ENCODE data around the gene ZNF554. TPM values are rescaled to one million over a fixed set of nuclear protein-coding genes. Genes with fewer than 3 reads are reported as not detected.

The ZNF554 gene
- total and polyA plus RNA-seq, 2 experiments from 2014 or later, result 2.0 to 7.5 TPM

DNA sequence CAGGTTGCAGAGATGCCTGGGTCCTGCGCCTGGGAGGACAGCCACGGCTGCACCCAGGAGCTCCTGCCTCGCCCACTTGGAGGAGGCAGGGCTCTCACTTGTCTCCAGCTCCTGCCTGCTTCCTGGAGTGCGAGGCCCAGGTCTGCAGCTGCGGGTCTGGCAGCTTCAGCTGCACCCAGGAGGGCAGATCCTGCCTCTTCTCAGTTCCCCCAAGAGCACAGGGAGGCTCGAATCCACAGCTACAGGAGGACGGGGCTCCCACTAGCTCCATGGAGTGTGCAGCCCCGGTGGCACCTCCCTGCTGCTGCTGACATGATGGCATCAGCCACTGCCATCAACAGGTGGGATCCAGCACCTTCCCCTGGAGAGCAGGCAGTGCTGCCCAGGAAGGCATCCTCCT lies 4.5 kb downstream of the ZNF554 start:
- Histone ChIP-seq H3K4me1 (ENCODE audit: insufficient read depth) (no peaks in the 10 kb centered on the region), H3K36me3 (ENCODE audit: insufficient read depth) (no peaks in the 10 kb centered on the region), H3F3A (replicated peaks; ENCODE audit: low read depth) (no peaks in the 10 kb centered on the region), H3K4me3 (no peak overlapping the region), H3K9me2 (ENCODE audit: insufficient read depth) (no peaks in the 10 kb centered on the region), H3K79me2 (replicated peaks; ENCODE audit: insufficient read depth) (no peaks in the 10 kb centered on the region), H2AFZ (no peak overlapping the region), H4K20me1 (replicated peaks; ENCODE audit: insufficient read depth) (no peaks in the 10 kb centered on the region), H3K4me2 (no peak overlapping the region), H3K27me3 (ENCODE audit: insufficient read depth) (no peaks in the 10 kb centered on the region), H3K27ac (ENCODE audit: low read depth) (no peak overlapping the region)
- H3K27me3 Mint-ChIP-seq (ENCODE audit: insufficient read depth, low read depth, poor library complexity), result peaks cover 5% of the 10 kb centered on the region
- TF ChIP-seq ZNF331 (CRISPR knock-in tag; IDR thresholded peaks at IDR 0.05; ENCODE audit: low read depth), result no peak
- no peak for TF ChIP-seq EZH2 (IDR thresholded peaks at IDR 0.05; ENCODE audit: low read depth, unreplicated experiment)
- TF ChIP-seq, protein P1, sequence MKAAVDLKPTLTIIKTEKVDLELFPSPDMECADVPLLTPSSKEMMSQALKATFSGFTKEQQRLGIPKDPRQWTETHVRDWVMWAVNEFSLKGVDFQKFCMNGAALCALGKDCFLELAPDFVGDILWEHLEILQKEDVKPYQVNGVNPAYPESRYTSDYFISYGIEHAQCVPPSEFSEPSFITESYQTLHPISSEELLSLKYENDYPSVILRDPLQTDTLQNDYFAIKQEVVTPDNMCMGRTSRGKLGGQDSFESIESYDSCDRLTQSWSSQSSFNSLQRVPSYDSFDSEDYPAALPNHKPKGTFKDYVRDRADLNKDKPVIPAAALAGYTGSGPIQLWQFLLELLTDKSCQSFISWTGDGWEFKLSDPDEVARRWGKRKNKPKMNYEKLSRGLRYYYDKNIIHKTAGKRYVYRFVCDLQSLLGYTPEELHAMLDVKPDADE (IDR thresholded peaks at IDR 0.05), result no peak
- TF ChIP-seq STAT1 (IDR thresholded peaks at IDR 0.05; ENCODE audit: unreplicated experiment), result no peak
- TF ChIP-seq, protein P2, sequence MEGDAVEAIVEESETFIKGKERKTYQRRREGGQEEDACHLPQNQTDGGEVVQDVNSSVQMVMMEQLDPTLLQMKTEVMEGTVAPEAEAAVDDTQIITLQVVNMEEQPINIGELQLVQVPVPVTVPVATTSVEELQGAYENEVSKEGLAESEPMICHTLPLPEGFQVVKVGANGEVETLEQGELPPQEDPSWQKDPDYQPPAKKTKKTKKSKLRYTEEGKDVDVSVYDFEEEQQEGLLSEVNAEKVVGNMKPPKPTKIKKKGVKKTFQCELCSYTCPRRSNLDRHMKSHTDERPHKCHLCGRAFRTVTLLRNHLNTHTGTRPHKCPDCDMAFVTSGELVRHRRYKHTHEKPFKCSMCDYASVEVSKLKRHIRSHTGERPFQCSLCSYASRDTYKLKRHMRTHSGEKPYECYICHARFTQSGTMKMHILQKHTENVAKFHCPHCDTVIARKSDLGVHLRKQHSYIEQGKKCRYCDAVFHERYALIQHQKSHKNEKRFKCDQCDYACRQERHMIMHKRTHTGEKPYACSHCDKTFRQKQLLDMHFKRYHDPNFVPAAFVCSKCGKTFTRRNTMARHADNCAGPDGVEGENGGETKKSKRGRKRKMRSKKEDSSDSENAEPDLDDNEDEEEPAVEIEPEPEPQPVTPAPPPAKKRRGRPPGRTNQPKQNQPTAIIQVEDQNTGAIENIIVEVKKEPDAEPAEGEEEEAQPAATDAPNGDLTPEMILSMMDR (conservative IDR thresholded peaks at IDR 0.05; ENCODE audit: low read depth in 2 of 2), result no peak
- TF ChIP-seq, protein P3, sequence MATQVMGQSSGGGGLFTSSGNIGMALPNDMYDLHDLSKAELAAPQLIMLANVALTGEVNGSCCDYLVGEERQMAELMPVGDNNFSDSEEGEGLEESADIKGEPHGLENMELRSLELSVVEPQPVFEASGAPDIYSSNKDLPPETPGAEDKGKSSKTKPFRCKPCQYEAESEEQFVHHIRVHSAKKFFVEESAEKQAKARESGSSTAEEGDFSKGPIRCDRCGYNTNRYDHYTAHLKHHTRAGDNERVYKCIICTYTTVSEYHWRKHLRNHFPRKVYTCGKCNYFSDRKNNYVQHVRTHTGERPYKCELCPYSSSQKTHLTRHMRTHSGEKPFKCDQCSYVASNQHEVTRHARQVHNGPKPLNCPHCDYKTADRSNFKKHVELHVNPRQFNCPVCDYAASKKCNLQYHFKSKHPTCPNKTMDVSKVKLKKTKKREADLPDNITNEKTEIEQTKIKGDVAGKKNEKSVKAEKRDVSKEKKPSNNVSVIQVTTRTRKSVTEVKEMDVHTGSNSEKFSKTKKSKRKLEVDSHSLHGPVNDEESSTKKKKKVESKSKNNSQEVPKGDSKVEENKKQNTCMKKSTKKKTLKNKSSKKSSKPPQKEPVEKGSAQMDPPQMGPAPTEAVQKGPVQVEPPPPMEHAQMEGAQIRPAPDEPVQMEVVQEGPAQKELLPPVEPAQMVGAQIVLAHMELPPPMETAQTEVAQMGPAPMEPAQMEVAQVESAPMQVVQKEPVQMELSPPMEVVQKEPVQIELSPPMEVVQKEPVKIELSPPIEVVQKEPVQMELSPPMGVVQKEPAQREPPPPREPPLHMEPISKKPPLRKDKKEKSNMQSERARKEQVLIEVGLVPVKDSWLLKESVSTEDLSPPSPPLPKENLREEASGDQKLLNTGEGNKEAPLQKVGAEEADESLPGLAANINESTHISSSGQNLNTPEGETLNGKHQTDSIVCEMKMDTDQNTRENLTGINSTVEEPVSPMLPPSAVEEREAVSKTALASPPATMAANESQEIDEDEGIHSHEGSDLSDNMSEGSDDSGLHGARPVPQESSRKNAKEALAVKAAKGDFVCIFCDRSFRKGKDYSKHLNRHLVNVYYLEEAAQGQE (IDR thresholded peaks at IDR 0.05; ENCODE audit: unreplicated experiment), result no peak
- TF ChIP-seq NANOG (IDR thresholded peaks at IDR 0.05; ENCODE audit: borderline replicate concordance), result no peak
- TF ChIP-seq ZNF114 (CRISPR knock-in tag; IDR thresholded peaks at IDR 0.05), result no peak
- TF ChIP-seq POLR2AphosphoS5 (IDR thresholded peaks at IDR 0.05; ENCODE audit: low read depth), result no peak
- no peak for TF ChIP-seq CREB1 (CRISPR knock-in tag; IDR thresholded peaks at IDR 0.05; ENCODE audit: low read depth)
- TF ChIP-seq JUNB (IDR thresholded peaks at IDR 0.05; ENCODE audit: unreplicated experiment), result no peak
- TF ChIP-seq, protein P4, sequence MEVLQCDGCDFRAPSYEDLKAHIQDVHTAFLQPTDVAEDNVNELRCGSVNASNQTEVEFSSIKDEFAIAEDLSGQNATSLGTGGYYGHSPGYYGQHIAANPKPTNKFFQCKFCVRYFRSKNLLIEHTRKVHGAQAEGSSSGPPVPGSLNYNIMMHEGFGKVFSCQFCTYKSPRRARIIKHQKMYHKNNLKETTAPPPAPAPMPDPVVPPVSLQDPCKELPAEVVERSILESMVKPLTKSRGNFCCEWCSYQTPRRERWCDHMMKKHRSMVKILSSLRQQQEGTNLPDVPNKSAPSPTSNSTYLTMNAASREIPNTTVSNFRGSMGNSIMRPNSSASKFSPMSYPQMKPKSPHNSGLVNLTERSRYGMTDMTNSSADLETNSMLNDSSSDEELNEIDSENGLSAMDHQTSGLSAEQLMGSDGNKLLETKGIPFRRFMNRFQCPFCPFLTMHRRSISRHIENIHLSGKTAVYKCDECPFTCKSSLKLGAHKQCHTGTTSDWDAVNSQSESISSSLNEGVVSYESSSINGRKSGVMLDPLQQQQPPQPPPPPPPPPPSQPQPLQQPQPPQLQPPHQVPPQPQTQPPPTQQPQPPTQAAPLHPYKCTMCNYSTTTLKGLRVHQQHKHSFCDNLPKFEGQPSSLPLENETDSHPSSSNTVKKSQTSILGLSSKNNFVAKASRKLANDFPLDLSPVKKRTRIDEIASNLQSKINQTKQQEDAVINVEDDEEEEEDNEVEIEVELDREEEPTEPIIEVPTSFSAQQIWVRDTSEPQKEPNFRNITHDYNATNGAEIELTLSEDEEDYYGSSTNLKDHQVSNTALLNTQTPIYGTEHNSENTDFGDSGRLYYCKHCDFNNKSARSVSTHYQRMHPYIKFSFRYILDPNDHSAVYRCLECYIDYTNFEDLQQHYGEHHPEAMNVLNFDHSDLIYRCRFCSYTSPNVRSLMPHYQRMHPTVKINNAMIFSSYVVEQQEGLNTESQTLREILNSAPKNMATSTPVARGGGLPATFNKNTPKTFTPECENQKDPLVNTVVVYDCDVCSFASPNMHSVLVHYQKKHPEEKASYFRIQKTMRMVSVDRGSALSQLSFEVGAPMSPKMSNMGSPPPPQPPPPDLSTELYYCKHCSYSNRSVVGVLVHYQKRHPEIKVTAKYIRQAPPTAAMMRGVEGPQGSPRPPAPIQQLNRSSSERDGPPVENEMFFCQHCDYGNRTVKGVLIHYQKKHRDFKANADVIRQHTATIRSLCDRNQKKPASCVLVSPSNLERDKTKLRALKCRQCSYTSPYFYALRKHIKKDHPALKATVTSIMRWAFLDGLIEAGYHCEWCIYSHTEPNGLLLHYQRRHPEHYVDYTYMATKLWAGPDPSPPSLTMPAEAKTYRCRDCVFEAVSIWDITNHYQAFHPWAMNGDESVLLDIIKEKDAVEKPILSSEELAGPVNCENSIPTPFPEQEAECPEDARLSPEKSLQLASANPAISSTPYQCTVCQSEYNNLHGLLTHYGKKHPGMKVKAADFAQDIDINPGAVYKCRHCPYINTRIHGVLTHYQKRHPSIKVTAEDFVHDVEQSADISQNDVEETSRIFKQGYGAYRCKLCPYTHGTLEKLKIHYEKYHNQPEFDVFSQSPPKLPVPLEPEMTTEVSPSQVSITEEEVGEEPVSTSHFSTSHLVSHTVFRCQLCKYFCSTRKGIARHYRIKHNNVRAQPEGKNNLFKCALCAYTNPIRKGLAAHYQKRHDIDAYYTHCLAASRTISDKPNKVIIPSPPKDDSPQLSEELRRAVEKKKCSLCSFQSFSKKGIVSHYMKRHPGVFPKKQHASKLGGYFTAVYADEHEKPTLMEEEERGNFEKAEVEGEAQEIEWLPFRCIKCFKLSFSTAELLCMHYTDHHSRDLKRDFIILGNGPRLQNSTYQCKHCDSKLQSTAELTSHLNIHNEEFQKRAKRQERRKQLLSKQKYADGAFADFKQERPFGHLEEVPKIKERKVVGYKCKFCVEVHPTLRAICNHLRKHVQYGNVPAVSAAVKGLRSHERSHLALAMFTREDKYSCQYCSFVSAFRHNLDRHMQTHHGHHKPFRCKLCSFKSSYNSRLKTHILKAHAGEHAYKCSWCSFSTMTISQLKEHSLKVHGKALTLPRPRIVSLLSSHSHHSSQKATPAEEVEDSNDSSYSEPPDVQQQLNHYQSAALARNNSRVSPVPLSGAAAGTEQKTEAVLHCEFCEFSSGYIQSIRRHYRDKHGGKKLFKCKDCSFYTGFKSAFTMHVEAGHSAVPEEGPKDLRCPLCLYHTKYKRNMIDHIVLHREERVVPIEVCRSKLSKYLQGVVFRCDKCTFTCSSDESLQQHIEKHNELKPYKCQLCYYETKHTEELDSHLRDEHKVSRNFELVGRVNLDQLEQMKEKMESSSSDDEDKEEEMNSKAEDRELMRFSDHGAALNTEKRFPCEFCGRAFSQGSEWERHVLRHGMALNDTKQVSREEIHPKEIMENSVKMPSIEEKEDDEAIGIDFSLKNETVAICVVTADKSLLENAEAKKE (CRISPR knock-in tag; IDR thresholded peaks at IDR 0.05), result no peak
- no peak for TF ChIP-seq EZH2phosphoT487 (IDR thresholded peaks at IDR 0.05; ENCODE audit: unreplicated experiment)
- H3K4me3 Mint-ChIP-seq, result no peak overlapping the region
- peaks cover 40% of the 10 kb centered on the region for H3K9me3 Mint-ChIP-seq
- no peak for ATAC-seq
- DNase-seq (ENCODE audit: low spot score), result no peak
- no peaks in the 10 kb centered on the region; the same call in 2 of the 3 replicates for H3K4me1 Mint-ChIP-seq
- H3K27ac Mint-ChIP-seq, result no peak overlapping the region
- H3K36me3 Mint-ChIP-seq (ENCODE audit: low read depth), result peaks cover 55% of the 10 kb centered on the region

Measured in GM23338 (cell line).